Suprapubic skin (tissue), 3 donors: ENCODE data around the gene TAC1.

ENCODE experiments used
- CTCF ChIP-seq, 2 donors: fragments of 200-600 bp in 1 of 2; fragments of 450-650 bp in 1 of 2; sonication (generic) in 1 of 2; IDR thresholded peaks; one replicate each; pipeline ENCODE4 v1.5.1; 2016 to 2019; ENCODE audit warnings: antibody characterized with exemption in 2 of 2, mild to moderate bottlenecking in 1 of 2, moderate library complexity in 1 of 2
- EP300 ChIP-seq: sonication (generic); formaldehyde crosslinking; IDR thresholded peaks from one replicate; pipeline ENCODE4 v1.6.1; 2017; ENCODE audit warnings: antibody characterized with exemption
- POLR2A ChIP-seq, 2 donors: fragments of 450-650 bp; IDR thresholded peaks; one replicate each; pipeline ENCODE4 v1.6.1; 2017; ENCODE audit warnings: antibody characterized with exemption in 2 of 2, mild to moderate bottlenecking in 2 of 2, moderate library complexity in 2 of 2

- TF ChIP-seq CTCF (IDR thresholded peaks at IDR 0.05), result no peak
- TF ChIP-seq EP300, result no peak
- no peak for TF ChIP-seq POLR2A (IDR thresholded peaks at IDR 0.05)
Observed at GRCh38 chr7:97772045-97772901, 40.4 kb downstream of the TAC1 start.
